ENCODE data around the gene IER5.

The IER5 gene

GRCh38 chr1:181116819-181117390 is 28.4 kb downstream of the IER5 start:
- POLR2A ChIA-PET: interaction anchor here (0.6 to 3.6 kb wide), 7 partner anchors 10 to 28 kb away, joined by 3 to 27 read pairs (median 10); partner anchors contain the start of gene IER5

GRCh38 chr1:181117648-181118449 is 29.3 kb downstream of the IER5 start:
- peak overlapping the region; percentile 27; the same call in 1 of the 2 replicates for H3K27ac ChIP-seq (ENCODE audit: extremely low read depth, low read depth, low read length)
- no peaks in the 10 kb centered on the region for H3K9me3 ChIP-seq (ENCODE audit: control insufficient read depth, insufficient read depth, low read depth, low read length)
- peaks cover 5% of the 10 kb centered on the region; the same call in 1 of the 2 replicates for H3K4me1 ChIP-seq (ENCODE audit: control insufficient read depth, insufficient read depth, low read length)
- no peak overlapping the region for H3K4me3 ChIP-seq (ENCODE audit: low read depth, low read length)
- ChIA-PET POLR2A (interaction anchor here (0.8 to 3.6 kb wide), 7 partner anchors 9 to 29 kb away, joined by 3 to 27 read pairs (median 10); partner anchors contain the start of gene IER5), CTCF (interaction anchor here (0.6 to 1.1 kb wide), 4 partner anchors 11 to 32 kb away, joined by 3 to 4 read pairs (median 3); no protein-coding TSS in a partner anchor)
- no peaks in the 10 kb centered on the region for H3K36me3 ChIP-seq (ENCODE audit: control insufficient read depth in 2 of 2, insufficient read depth in 1 of 2, low read length in 2 of 2)
- TF ChIP-seq GLIS1 (tag by site-specific recombination; IDR thresholded peaks at IDR 0.05): peak; percentile 55; the same call in 1 of the 2 replicates
- 0 out of 2 replicates have a peak, but pooled peaks have one; percentile 29 for TF ChIP-seq ZNF10 (tag by site-specific recombination; IDR thresholded peaks at IDR 0.05)
- TF ChIP-seq ZNF560 (tag by site-specific recombination; IDR thresholded peaks at IDR 0.05; ENCODE audit: borderline replicate concordance): no peak
- TF ChIP-seq ZNF423 (tag by site-specific recombination; IDR thresholded peaks at IDR 0.05): 0 out of 2 replicates have a peak, but pooled peaks have one; percentile 36
- no peak for TF ChIP-seq ZNF510 (tag by site-specific recombination; IDR thresholded peaks at IDR 0.05; ENCODE audit: insufficient replicate concordance)
- TF ChIP-seq SP2 (tag by site-specific recombination; IDR thresholded peaks at IDR 0.05): no peak
- peak; percentile 94 for TF ChIP-seq ZNF341 (tag by site-specific recombination; IDR thresholded peaks at IDR 0.05; ENCODE audit: low read depth)
- TF ChIP-seq, protein P1, sequence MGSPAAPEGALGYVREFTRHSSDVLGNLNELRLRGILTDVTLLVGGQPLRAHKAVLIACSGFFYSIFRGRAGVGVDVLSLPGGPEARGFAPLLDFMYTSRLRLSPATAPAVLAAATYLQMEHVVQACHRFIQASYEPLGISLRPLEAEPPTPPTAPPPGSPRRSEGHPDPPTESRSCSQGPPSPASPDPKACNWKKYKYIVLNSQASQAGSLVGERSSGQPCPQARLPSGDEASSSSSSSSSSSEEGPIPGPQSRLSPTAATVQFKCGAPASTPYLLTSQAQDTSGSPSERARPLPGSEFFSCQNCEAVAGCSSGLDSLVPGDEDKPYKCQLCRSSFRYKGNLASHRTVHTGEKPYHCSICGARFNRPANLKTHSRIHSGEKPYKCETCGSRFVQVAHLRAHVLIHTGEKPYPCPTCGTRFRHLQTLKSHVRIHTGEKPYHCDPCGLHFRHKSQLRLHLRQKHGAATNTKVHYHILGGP (tag by site-specific recombination; IDR thresholded peaks at IDR 0.05): no peak
- peak; percentile 90 for TF ChIP-seq KLF17 (tag by site-specific recombination; IDR thresholded peaks at IDR 0.05)
- TF ChIP-seq ZNF664 (tag by site-specific recombination; IDR thresholded peaks at IDR 0.05): no peak
- peak; percentile 98 for TF ChIP-seq SP7 (tag by site-specific recombination; IDR thresholded peaks at IDR 0.05)
- TF ChIP-seq ZBTB48 (tag by site-specific recombination; IDR thresholded peaks at IDR 0.05): 0 out of 2 replicates have a peak, but pooled peaks have one; percentile 20
- TF ChIP-seq ZNF132 (tag by site-specific recombination; IDR thresholded peaks at IDR 0.05; ENCODE audit: borderline replicate concordance): no peak
- no peak for TF ChIP-seq ZBTB1 (tag by site-specific recombination; IDR thresholded peaks at IDR 0.05)
- peak; percentile 82 for TF ChIP-seq FEZF1 (tag by site-specific recombination; IDR thresholded peaks at IDR 0.05)
- no peak for TF ChIP-seq ZNF626 (tag by site-specific recombination; IDR thresholded peaks at IDR 0.05)
- TF ChIP-seq OSR2 (tag by site-specific recombination; IDR thresholded peaks at IDR 0.05): peak; percentile 80

More at GRCh38 chr1:181116819-181117390, 28.4 kb downstream of the IER5 start:
- TF ChIP-seq SCRT1 (tag by site-specific recombination; IDR thresholded peaks at IDR 0.05; ENCODE audit: borderline replicate concordance) (no peak), ZNF548 (tag by site-specific recombination; IDR thresholded peaks at IDR 0.05) (no peak), SP3 (tag by site-specific recombination; IDR thresholded peaks at IDR 0.05) (no peak), ZNF677 (tag by site-specific recombination; IDR thresholded peaks at IDR 0.05) (no peak), ZNF792 (tag by site-specific recombination; IDR thresholded peaks at IDR 0.05) (no peak), ZFP3 (tag by site-specific recombination; IDR thresholded peaks at IDR 0.05; ENCODE audit: low read depth) (no peak), ZNF155 (tag by site-specific recombination; IDR thresholded peaks at IDR 0.05) (no peak)
- TF ChIP-seq, protein P2, sequence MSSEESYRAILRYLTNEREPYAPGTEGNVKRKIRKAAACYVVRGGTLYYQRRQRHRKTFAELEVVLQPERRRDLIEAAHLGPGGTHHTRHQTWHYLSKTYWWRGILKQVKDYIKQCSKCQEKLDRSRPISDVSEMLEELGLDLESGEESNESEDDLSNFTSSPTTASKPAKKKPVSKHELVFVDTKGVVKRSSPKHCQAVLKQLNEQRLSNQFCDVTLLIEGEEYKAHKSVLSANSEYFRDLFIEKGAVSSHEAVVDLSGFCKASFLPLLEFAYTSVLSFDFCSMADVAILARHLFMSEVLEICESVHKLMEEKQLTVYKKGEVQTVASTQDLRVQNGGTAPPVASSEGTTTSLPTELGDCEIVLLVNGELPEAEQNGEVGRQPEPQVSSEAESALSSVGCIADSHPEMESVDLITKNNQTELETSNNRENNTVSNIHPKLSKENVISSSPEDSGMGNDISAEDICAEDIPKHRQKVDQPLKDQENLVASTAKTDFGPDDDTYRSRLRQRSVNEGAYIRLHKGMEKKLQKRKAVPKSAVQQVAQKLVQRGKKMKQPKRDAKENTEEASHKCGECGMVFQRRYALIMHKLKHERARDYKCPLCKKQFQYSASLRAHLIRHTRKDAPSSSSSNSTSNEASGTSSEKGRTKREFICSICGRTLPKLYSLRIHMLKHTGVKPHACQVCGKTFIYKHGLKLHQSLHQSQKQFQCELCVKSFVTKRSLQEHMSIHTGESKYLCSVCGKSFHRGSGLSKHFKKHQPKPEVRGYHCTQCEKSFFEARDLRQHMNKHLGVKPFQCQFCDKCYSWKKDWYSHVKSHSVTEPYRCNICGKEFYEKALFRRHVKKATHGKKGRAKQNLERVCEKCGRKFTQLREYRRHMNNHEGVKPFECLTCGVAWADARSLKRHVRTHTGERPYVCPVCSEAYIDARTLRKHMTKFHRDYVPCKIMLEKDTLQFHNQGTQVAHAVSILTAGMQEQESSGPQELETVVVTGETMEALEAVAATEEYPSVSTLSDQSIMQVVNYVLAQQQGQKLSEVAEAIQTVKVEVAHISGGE (tag by site-specific recombination; conservative IDR thresholded peaks at IDR 0.05; ENCODE audit: low read depth): no peak
- TF ChIP-seq, protein P3, sequence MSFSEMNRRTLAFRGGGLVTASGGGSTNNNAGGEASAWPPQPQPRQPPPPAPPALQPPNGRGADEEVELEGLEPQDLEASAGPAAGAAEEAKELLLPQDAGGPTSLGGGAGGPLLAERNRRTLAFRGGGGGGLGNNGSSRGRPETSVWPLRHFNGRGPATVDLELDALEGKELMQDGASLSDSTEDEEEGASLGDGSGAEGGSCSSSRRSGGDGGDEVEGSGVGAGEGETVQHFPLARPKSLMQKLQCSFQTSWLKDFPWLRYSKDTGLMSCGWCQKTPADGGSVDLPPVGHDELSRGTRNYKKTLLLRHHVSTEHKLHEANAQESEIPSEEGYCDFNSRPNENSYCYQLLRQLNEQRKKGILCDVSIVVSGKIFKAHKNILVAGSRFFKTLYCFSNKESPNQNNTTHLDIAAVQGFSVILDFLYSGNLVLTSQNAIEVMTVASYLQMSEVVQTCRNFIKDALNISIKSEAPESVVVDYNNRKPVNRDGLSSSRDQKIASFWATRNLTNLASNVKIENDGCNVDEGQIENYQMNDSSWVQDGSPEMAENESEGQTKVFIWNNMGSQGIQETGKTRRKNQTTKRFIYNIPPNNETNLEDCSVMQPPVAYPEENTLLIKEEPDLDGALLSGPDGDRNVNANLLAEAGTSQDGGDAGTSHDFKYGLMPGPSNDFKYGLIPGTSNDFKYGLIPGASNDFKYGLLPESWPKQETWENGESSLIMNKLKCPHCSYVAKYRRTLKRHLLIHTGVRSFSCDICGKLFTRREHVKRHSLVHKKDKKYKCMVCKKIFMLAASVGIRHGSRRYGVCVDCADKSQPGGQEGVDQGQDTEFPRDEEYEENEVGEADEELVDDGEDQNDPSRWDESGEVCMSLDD (tag by site-specific recombination; IDR thresholded peaks at IDR 0.05): no peak
- Histone ChIP-seq H3K36me3 (ENCODE audit: control insufficient read depth in 2 of 2, insufficient read depth in 1 of 2, low read length in 2 of 2) (no peaks in the 10 kb centered on the region), H3K4me1 (ENCODE audit: control insufficient read depth, insufficient read depth, low read length) (peaks cover 5% of the 10 kb centered on the region; the same call in 1 of the 2 replicates), H3K27ac (ENCODE audit: extremely low read depth, low read depth, low read length) (no peak overlapping the region), H3K9me3 (ENCODE audit: control insufficient read depth, insufficient read depth, low read depth, low read length) (no peaks in the 10 kb centered on the region), H3K4me3 (ENCODE audit: low read depth, low read length) (no peak overlapping the region)
- CTCF ChIA-PET: interaction anchor here (0.6 to 1.1 kb wide), 6 partner anchors 11 to 235 kb away, joined by 3 to 4 read pairs (median 3); no protein-coding TSS in a partner anchor

Measured in HEK293 (cell line).